IMR-90 (cell line): ENCODE measurements around the gene ELMO1.

Experiments used
- BHLHE40 ChIP-seq: fragments of 150-350 bp; IDR thresholded peaks from 2 replicates; pipeline ENCODE4 v1.6.1; 2016; ENCODE audit warnings: mild to moderate bottlenecking, low read depth, low read length
- CEBPB ChIP-seq: IDR thresholded peaks from 2 replicates; pipeline ENCODE4 v1.6.1; 2012; ENCODE audit warnings: low read depth, low read length, improper control_type of control experiment
- CHD1 ChIP-seq: IDR thresholded peaks from 2 replicates; pipeline ENCODE4 v1.6.1; 2012; ENCODE audit warnings: low read depth, low read length, improper control_type of control experiment
- CTCF ChIP-seq: conservative IDR thresholded peaks from 2 replicates; pipeline ENCODE4 v1.5.1; 2012; ENCODE audit warnings: mild to moderate bottlenecking, low read depth, low read length, improper control_type of control experiment
- ELK1 ChIP-seq: fragments of 150-350 bp; IDR thresholded peaks from 2 replicates; pipeline ENCODE4 v1.6.1; 2016; ENCODE audit warnings: low read depth, mild to moderate bottlenecking, low read length, moderate library complexity, borderline replicate concordance
- FOS ChIP-seq: fragments of 150-350 bp; IDR thresholded peaks from 2 replicates; pipeline ENCODE4 v1.6.1; 2016; ENCODE audit warnings: low read depth, low read length
- MXI1 ChIP-seq: IDR thresholded peaks from 2 replicates; pipeline ENCODE4 v1.6.1; 2012; ENCODE audit warnings: low read depth, mild to moderate bottlenecking, low read length, moderate library complexity, borderline replicate concordance
- NFE2L2 ChIP-seq: fragments of 150-350 bp; IDR thresholded peaks from 2 replicates; pipeline ENCODE4 v1.6.1; 2016; ENCODE audit warnings: low read depth, mild to moderate bottlenecking, low read length
- POLR2A ChIP-seq: IDR thresholded peaks from 2 replicates; pipeline ENCODE4 v1.6.1; 2012; ENCODE audit warnings: mild to moderate bottlenecking, low read depth, low read length
- RAD21 ChIP-seq: IDR thresholded peaks from 2 replicates; pipeline ENCODE4 v1.6.1; 2012; ENCODE audit warnings: low read length, improper control_type of control experiment
- RCOR1 ChIP-seq: IDR thresholded peaks from 2 replicates; pipeline ENCODE4 v1.6.1; 2012; ENCODE audit warnings: mild to moderate bottlenecking, low read length, improper control_type of control experiment; ENCODE audit not compliant: insufficient replicate concordance
- RFX5 ChIP-seq: IDR thresholded peaks from 2 replicates; pipeline ENCODE4 v1.8.0; 2012; ENCODE audit warnings: low read depth, mild to moderate bottlenecking, low read length, moderate library complexity
- SMC3 ChIP-seq: fragments of 150-350 bp; IDR thresholded peaks from 2 replicates; pipeline ENCODE4 v1.6.1; 2016; ENCODE audit warnings: low read depth, mild to moderate bottlenecking, antibody characterized with exemption, low read length, moderate library complexity
- USF2 ChIP-seq: fragments of 150-350 bp; IDR thresholded peaks from 2 replicates; pipeline ENCODE4 v1.6.1; 2017; ENCODE audit warnings: mild to moderate bottlenecking, antibody characterized with exemption, low read length, low read depth

- TF ChIP-seq CTCF (no peak), SMC3 (no peak), RAD21 (no peak), CHD1 (no peak), POLR2A (no peak), FOS (no peak), ELK1 (no peak), CEBPB (no peak), USF2 (no peak), RFX5 (no peak), MXI1 (no peak), NFE2L2 (no peak), RCOR1 (no peak), BHLHE40 (no peak)
Observed at GRCh38 chr7:37186753-37187152, 261.9 kb downstream of the ELMO1 start.
